IMR-90 (cell line): ENCODE data around the gene ANXA4. TPM values are rescaled to one million over a fixed set of nuclear protein-coding genes. Genes with fewer than 3 reads are reported as not detected.

ENCODE experiments used
- ATAC-seq: fragments of 200-7000 bp; cut with Tn5 transposase; 2 replicates; pipeline ENCODE4 v1.9.1; 2020; ENCODE audit warnings: low read depth, mild to moderate bottlenecking, moderate library complexity
- BruUV-seq: library from RNA; stranded (reverse); fragments of 400-500 nt; replicated peaks from 2 replicates; lab custom pipeline; 2021; lab: Mats Ljungman, UMichigan
- CTCF ChIA-PET: fragments of 300-600 bp; formaldehyde crosslinking; extraction: SDS; loops from one replicate; lab custom pipeline; 2021; ENCODE audit warnings: antibody characterized with exemption; lab: Yijun Ruan, JAX
- POLR2A ChIA-PET: fragments of 300-600 bp; sonication (Branson Sonifier 250); formaldehyde crosslinking; loops from one replicate; lab custom pipeline; 2022; ENCODE audit warnings: antibody characterized with exemption; ENCODE audit not compliant: unreplicated experiment; lab: Charles Lee
- DNase-seq: peaks from one replicate; pipeline ENCODE4 v3.0.0; 2013
- H2AFZ ChIP-seq: replicated peaks from 2 replicates; pipeline ENCODE3; 2013; ENCODE audit warnings: low read length, mild to moderate bottlenecking; ENCODE audit not compliant: poor library complexity
- H2AK5ac ChIP-seq: 2 replicates; pipeline ENCODE4 v1.6.1; 2013; ENCODE audit warnings: low read depth, low read length, inconsistent platforms
- H2AK9ac ChIP-seq: replicated peaks from 2 replicates; pipeline ENCODE3; 2013; ENCODE audit warnings: mild to moderate bottlenecking, low read depth, low read length, moderate library complexity; ENCODE audit not compliant: poor library complexity
- H2BK120ac ChIP-seq: 2 replicates; pipeline ENCODE4 v1.6.1; 2013; ENCODE audit warnings: low read depth, low read length, inconsistent platforms
- H2BK15ac ChIP-seq: 3 replicates; pipeline ENCODE4 v1.6.1; 2013; ENCODE audit warnings: low read depth, low read length, inconsistent platforms
- H2BK20ac ChIP-seq: 2 replicates; pipeline ENCODE4 v1.6.1; 2013; ENCODE audit warnings: low read depth, mild to moderate bottlenecking, inconsistent platforms, low read length, moderate library complexity
- H2BK5ac ChIP-seq: 2 replicates; pipeline ENCODE4 v1.6.1; 2013; ENCODE audit warnings: mild to moderate bottlenecking, low read depth, low read length, inconsistent platforms; ENCODE audit not compliant: poor library complexity, severe bottlenecking
- H3K14ac ChIP-seq: replicated peaks from 2 replicates; pipeline ENCODE4 v1.6.1; 2013; ENCODE audit warnings: low read depth, low read length, inconsistent platforms
- H3K18ac ChIP-seq: 2 replicates; pipeline ENCODE4 v1.6.1; 2013; ENCODE audit warnings: low read depth, low read length, control low read depth
- H3K23ac ChIP-seq: 2 replicates; pipeline ENCODE4 v1.6.1; 2013; ENCODE audit warnings: low read depth, low read length, inconsistent platforms
- H3K27ac ChIP-seq: 2 replicates; pipeline ENCODE4 v1.5.1; 2013; ENCODE audit warnings: mild to moderate bottlenecking, control low read depth, low read length; ENCODE audit not compliant: insufficient read depth
- H3K27me3 ChIP-seq: 2 replicates; pipeline ENCODE4 v1.6.1; 2013; ENCODE audit warnings: low read length; ENCODE audit not compliant: control insufficient read depth, insufficient read depth
- H3K36me3 ChIP-seq: 2 replicates; pipeline ENCODE4 v1.6.1; 2013; ENCODE audit warnings: low read length, mixed read lengths; ENCODE audit not compliant: control insufficient read depth, insufficient read depth
- H3K4ac ChIP-seq: 2 replicates; pipeline ENCODE4 v1.6.1; 2013; ENCODE audit warnings: low read depth, low read length, inconsistent platforms
- H3K4me1 ChIP-seq: 2 replicates; pipeline ENCODE4 v1.6.1; 2013; ENCODE audit warnings: low read length, mixed read lengths; ENCODE audit not compliant: control insufficient read depth, insufficient read depth
- H3K4me2 ChIP-seq: 2 replicates; pipeline ENCODE4 v1.6.1; 2013; ENCODE audit warnings: low read depth, mild to moderate bottlenecking, control low read depth, low read length, moderate library complexity
- H3K4me3 ChIP-seq: 2 replicates; pipeline ENCODE4 v1.5.1; 2013; ENCODE audit warnings: low read depth, mild to moderate bottlenecking, control low read depth, low read length, moderate library complexity; ENCODE audit not compliant: insufficient read depth
- H3K56ac ChIP-seq: 2 replicates; pipeline ENCODE4 v1.6.1; 2013; ENCODE audit warnings: low read length, inconsistent platforms; ENCODE audit not compliant: insufficient read depth; ENCODE audit errors: extremely low read depth
- H3K79me1 ChIP-seq, 2 experiments: 2 replicates each; pipeline ENCODE4 v1.6.1; 2013; ENCODE audit warnings: low read length in 2 of 2, inconsistent platforms in 1 of 2, low read depth in 1 of 2
- H3K9ac ChIP-seq: 2 replicates; pipeline ENCODE4 v1.6.1; 2013; ENCODE audit warnings: low read depth, low read length, control low read depth
- H3K9me1 ChIP-seq: 2 replicates; pipeline ENCODE4 v1.6.1; 2013; ENCODE audit warnings: low read length, inconsistent platforms; ENCODE audit not compliant: insufficient read depth
- H3K9me3 ChIP-seq: 2 replicates; pipeline ENCODE4 v1.6.1; 2013; ENCODE audit warnings: low read length; ENCODE audit not compliant: control insufficient read depth, insufficient read depth
- H4K20me1 ChIP-seq: 2 replicates; pipeline ENCODE4 v1.6.1; 2013; ENCODE audit warnings: low read length, inconsistent platforms; ENCODE audit not compliant: insufficient read depth
- H4K5ac ChIP-seq: 2 replicates; pipeline ENCODE4 v1.6.1; 2013; ENCODE audit warnings: mild to moderate bottlenecking, low read depth, low read length, control low read depth
- H4K8ac ChIP-seq, 2 experiments: 2 replicates each; pipeline ENCODE4 v1.6.1; 2013; ENCODE audit warnings: low read depth in 2 of 2, low read length in 2 of 2, control low read depth in 1 of 2, inconsistent platforms in 1 of 2
- H4K91ac ChIP-seq: 2 replicates; pipeline ENCODE4 v1.6.1; 2013; ENCODE audit warnings: low read depth, low read length, inconsistent platforms; ENCODE audit not compliant: insufficient read depth
- MAFK ChIP-seq: IDR thresholded peaks from 2 replicates; pipeline ENCODE4 v1.6.1; 2012; ENCODE audit warnings: low read depth, low read length, improper control_type of control experiment
- RCOR1 ChIP-seq: IDR thresholded peaks from 2 replicates; pipeline ENCODE4 v1.6.1; 2012; ENCODE audit warnings: mild to moderate bottlenecking, low read length, improper control_type of control experiment; ENCODE audit not compliant: insufficient replicate concordance
- WGBS, 2 experiments: methylation state at CpG; one replicate each; pipeline versions ENCODE4 v1.1.5 to v1.1.7; 2013; ENCODE audit warnings: missing lambda C conversion rate in 2 of 2; ENCODE audit not compliant: insufficient read length in 1 of 2; ENCODE audit errors: extremely low coverage in 2 of 2; 5-methylcytosine and 5-hydroxymethylcytosine counted together
- dilution Hi-C: fragments of 300-500 bp; cut with HindIII; formaldehyde crosslinking; loops from one replicate; pipeline ENCODE4 v1.14.3; 2018; ENCODE audit warnings: low sequenced_read_pairs; ENCODE audit not compliant: unreplicated experiment
- in situ Hi-C: fragments of 300-500 bp; cut with MboI; formaldehyde crosslinking; loops from 3 replicates; pipeline ENCODE4 v1.14.3; 2019; ENCODE audit warnings: low sequenced_read_pairs, inconsistent platforms, mixed read lengths
- intact Hi-C: fragments of 100-400 bp; cut with micrococcal nuclease; formaldehyde crosslinking; loops from 2 replicates; pipeline ENCODE4 v1.10.0; 2022
- polyA plus RNA-seq, 3 experiments: library from polyadenylated mRNA; depleted of rRNA; stranded (reverse); fragments of >200 nt; gene quantifications; 2 replicates each; pipeline ENCODE4 v1.2.3, GENCODE V29; 2012; ENCODE audit warnings: low replicate concordance in 1 of 3
- total RNA-seq: library from RNA; depleted of rRNA; stranded (reverse); fragments of >200 nt; gene quantifications from 2 replicates; pipeline ENCODE4 v1.2.3, GENCODE V29; 2012

ANXA4 gene
- total and polyA plus RNA-seq, 2 of the 4 experiments (the other 2 are of a cell fraction), result 22.2 to 72.0 TPM

DNA sequence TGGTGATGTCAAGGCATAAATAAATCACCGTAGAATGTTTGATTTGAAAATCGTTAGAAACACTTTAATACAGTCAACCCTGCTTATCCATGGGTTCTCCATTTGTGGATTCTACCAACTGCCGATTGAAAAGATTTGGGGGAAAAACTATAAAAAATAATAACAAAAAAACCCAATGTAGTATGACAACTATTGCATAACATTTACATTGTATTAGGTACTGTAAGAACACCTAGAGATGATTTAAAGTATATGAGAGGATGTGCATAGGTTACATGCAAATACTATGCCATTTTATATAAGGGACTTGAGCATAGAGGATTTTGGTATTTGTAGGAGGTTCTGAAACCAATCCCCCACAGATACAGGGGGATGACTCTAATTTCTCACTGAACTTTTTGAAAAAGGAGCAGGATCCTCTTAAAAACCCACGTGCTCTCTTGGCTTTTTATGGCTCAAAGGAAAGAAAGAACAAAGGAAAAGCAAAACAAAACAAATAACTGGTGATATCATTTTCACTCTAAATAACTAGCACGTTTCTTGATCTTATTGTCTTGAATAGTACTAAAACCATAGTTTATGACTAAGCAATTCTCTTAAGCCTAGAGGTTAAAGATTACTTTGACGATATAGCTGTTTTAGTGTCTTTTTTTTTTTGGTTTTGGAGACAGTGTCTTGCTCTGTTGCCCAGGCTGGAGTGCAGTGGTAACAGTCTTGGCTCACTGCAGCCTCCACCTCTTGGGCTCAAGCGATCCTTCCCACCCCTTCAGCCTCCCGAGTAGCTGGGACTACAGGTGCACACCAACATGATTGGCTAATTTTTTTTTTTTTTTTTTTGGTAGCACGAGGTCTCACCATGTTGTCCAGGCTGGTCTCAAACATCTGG, 104.5 kb downstream of the ANXA4 start:
- BruUV-seq, result no TSS peak
- peaks cover 13% of the 10 kb centered on the region for H3K36me3 ChIP-seq
- no peak overlapping the region for H2AK9ac ChIP-seq
- no peak overlapping the region for H2AK5ac ChIP-seq
- H3K56ac ChIP-seq, result no peak overlapping the region
- no peaks in the 10 kb centered on the region for H4K20me1 ChIP-seq
- H2BK15ac ChIP-seq, result no peak overlapping the region
- no peak overlapping the region for H2BK20ac ChIP-seq
- H3K9me1 ChIP-seq, result peaks cover 3% of the 10 kb centered on the region
- intact Hi-C loops (no loop called here), dilution Hi-C loops (no loop called here), in situ Hi-C loops (no loop called here)
- no peak overlapping the region for H3K4me3 ChIP-seq
- peaks cover 0 to 4% of the 10 kb centered on the region in 2 experiments; a peak in 2 of 4 replicates for H3K79me1 ChIP-seq
- no peak overlapping the region for H3K18ac ChIP-seq
- H3K9me3 ChIP-seq, result no peaks in the 10 kb centered on the region
- ChIA-PET POLR2A (no interaction called here), CTCF (no interaction called here)
- no peak overlapping the region for H4K91ac ChIP-seq
- H3K4me1 ChIP-seq, result no peaks in the 10 kb centered on the region
- no peak overlapping the region for H2AFZ ChIP-seq
- no peak overlapping the region for H3K23ac ChIP-seq
- no peak overlapping the region for H3K4me2 ChIP-seq
- no peak for DNase-seq
- H3K9ac ChIP-seq, result no peak overlapping the region
- no peak overlapping the region for H3K27ac ChIP-seq
- no peak overlapping the region for H3K4ac ChIP-seq
- H3K14ac ChIP-seq, result no peak overlapping the region
- 100% methylated on average over 2 of the region's 9 CpGs; no CpG with 5 or more reads in 1 of the 2 experiments for WGBS, 2 experiments
- H3K27me3 ChIP-seq, result no peaks in the 10 kb centered on the region
- H2BK5ac ChIP-seq, result no peak overlapping the region
- H2BK120ac ChIP-seq, result no peak overlapping the region
- no peak for ATAC-seq
- no peak overlapping the region for H4K8ac ChIP-seq
- TF ChIP-seq MAFK, result no peak
- no peak for TF ChIP-seq RCOR1
- no peak overlapping the region for H4K5ac ChIP-seq
